ENCODE measurements around the gene PM20D2. TPM values are rescaled to one million over a fixed set of nuclear protein-coding genes. Genes with fewer than 3 reads are reported as not detected.

The PM20D2 gene
- total and polyA plus RNA-seq, 7 donors = 4.2 to 48.5 (median 20.3) TPM

DNA sequence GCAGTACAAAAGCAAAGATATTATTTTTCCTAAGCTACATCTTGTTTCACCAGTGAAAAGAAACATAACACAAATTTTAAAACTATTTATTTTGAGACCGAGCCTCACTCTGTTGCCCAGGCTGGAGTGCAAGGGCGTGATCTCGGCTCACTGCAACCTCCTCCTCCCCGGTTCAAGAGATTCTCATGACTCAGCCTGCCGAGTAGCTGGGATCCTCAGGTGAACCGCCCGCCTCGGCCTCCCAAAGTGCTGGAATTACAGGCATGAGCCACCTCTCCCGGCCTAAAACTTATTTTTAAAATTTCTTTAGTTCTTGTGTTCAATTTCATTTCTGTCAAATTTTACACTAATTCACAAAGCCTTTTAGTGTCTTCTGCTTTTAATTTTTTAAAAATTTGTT lies 33.9 kb upstream of the PM20D2 start:
- intact Hi-C loops (cut with DNase I) = no loop called here

DNA sequence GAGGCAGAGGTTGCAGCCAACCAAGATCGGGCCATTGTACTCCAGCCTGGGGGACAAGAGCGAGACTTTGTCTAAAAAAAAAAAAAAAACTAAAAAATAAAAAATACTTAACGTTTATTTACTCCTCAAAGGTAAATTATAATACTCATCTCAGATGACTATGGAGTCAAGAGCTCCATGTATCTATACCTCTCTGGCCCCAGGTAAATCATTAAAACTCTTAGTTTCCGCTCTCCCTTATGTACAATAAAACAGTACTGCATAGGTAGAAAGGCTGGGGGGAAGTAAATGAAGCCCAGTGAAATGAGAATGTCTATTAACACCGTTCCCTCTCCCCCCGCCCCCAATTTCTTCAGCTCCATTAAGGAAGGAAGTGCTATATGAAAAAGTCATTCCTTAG lies 29.2 kb upstream of the PM20D2 start:
- no peaks in the 10 kb centered on the region for H3K9me3 ChIP-seq
- H3K4me3 ChIP-seq = peak overlapping the region in 3 of 4 donors; percentile 73 to 79 (median 78)
- no peak overlapping the region for H3K27ac ChIP-seq
- TF ChIP-seq POLR2A (IDR thresholded peaks at IDR 0.05) (no peak), POLR2AphosphoS5 (IDR thresholded peaks at IDR 0.05) (no peak), EP300 (IDR thresholded peaks at IDR 0.05) (no peak)
- TF ChIP-seq, protein P1, sequence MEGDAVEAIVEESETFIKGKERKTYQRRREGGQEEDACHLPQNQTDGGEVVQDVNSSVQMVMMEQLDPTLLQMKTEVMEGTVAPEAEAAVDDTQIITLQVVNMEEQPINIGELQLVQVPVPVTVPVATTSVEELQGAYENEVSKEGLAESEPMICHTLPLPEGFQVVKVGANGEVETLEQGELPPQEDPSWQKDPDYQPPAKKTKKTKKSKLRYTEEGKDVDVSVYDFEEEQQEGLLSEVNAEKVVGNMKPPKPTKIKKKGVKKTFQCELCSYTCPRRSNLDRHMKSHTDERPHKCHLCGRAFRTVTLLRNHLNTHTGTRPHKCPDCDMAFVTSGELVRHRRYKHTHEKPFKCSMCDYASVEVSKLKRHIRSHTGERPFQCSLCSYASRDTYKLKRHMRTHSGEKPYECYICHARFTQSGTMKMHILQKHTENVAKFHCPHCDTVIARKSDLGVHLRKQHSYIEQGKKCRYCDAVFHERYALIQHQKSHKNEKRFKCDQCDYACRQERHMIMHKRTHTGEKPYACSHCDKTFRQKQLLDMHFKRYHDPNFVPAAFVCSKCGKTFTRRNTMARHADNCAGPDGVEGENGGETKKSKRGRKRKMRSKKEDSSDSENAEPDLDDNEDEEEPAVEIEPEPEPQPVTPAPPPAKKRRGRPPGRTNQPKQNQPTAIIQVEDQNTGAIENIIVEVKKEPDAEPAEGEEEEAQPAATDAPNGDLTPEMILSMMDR (IDR thresholded peaks at IDR 0.05) = no peak
- WGBS, 2 donors = 52 to 66% methylated on average over 6 of the region's 6 CpGs
- H3K4me1 ChIP-seq = peaks cover 0 to 19% (median 9%) of the 10 kb centered on the region in 4 donors
- no peak for DNase-seq
- H3K36me3 ChIP-seq = no peaks in the 10 kb centered on the region
- H3K27me3 ChIP-seq = no peaks in the 10 kb centered on the region
- intact Hi-C loops (cut with DNase I) = loop anchor here (2.0 to 5.0 kb wide), 3 partner anchors 34 to 134 kb away; no protein-coding TSS in a partner anchor

More for the DNA sequence above, 33.9 kb upstream of the PM20D2 start:
- no peaks in the 10 kb centered on the region for H3K27me3 ChIP-seq
- no peak for DNase-seq
- peaks cover 0 to 6% (median 3%) of the 10 kb centered on the region in 4 donors for H3K4me1 ChIP-seq
- no peaks in the 10 kb centered on the region for H3K36me3 ChIP-seq
- 96 to 98% methylated on average over 9 of the region's 9 CpGs for WGBS, 2 donors
- no peak for TF ChIP-seq EP300 (IDR thresholded peaks at IDR 0.05)
- TF ChIP-seq, protein P1 (IDR thresholded peaks at IDR 0.05) = no peak
- no peak for TF ChIP-seq POLR2AphosphoS5 (IDR thresholded peaks at IDR 0.05)
- TF ChIP-seq POLR2A (IDR thresholded peaks at IDR 0.05) = no peak
- no peaks in the 10 kb centered on the region for H3K9me3 ChIP-seq
- H3K27ac ChIP-seq = no peak overlapping the region
- no peak overlapping the region for H3K4me3 ChIP-seq

DNA sequence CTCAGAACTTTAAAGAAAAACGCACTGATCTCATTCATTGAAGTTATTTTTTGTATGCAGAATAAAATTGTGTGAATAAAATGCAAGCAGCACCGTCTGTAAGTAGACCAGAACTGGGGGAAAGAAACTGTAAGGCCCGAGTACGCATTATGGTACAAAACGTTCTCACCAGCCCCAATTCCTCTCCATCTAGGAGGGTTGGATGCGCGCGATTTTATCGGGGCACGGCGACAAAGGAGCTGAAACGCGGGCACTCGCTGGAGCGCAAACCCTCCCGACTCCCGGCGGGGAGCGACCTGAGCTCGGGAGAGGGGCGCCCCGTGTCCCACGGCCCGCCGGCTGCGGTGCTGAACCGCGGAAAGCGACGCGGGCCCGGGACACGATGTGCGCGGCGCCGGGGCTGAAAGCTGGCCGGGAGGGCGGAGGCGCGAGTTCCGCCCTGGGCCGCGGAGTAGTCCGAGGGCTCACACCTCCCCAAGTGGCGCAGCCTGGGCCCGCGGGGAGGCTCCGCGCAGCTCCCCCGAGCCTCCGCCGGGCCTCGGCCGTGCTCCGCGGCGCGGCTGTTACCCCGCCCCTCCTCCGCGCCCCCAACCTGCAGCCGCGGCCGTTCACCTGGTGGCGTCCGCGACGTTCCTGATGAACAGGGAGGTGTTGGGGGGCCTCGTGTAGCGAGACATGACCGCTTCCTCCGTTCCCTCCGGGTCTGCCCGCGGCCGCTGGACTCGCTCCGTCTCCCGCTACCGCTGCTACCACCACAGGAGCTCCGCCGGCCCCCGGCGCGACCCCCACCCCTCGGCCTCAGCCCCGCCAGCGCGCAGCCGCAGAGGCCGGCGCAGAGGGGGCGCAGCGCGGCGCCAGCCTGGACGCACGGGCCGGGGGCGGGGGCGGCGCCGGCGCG lies 28.4 kb upstream of the PM20D2 start, which contains the start of gene SRSF12:
Gene SRSF12, minus strand, starts transcription at position 861 of the 898 bp plus-strand sequence. Its CDS starts 184 bp downstream, at position 677.
- Histone ChIP-seq H3K4me3 (peak within 1 kb of the TSS; percentile 55 to 79 (median 76)), H3K4me1 (peaks cover 0 to 19% (median 9%) of the 10 kb centered on the region in 4 donors), H3K27ac (peak within 1 kb of the TSS; percentile 62 to 80 (median 70)), H3K36me3 (no peaks in the 10 kb centered on the region), H3K27me3 (no peaks in the 10 kb centered on the region), H3K9me3 (no peaks in the 10 kb centered on the region)
- no peak for TF ChIP-seq EP300 (IDR thresholded peaks at IDR 0.05)
- TF ChIP-seq, protein P1 (IDR thresholded peaks at IDR 0.05) = peak in 1 of 4 experiments; percentile 7
- peak in 1 of 4 donors; percentile 5 for TF ChIP-seq POLR2AphosphoS5 (IDR thresholded peaks at IDR 0.05)
- intact Hi-C loops (cut with DNase I) = loop anchor here (2.0 to 5.0 kb wide), 3 partner anchors 35 to 135 kb away; no protein-coding TSS in a partner anchor
- 1% methylated on average over 106 of the region's 106 CpGs for WGBS, 2 donors
- no peak for DNase-seq

DNA sequence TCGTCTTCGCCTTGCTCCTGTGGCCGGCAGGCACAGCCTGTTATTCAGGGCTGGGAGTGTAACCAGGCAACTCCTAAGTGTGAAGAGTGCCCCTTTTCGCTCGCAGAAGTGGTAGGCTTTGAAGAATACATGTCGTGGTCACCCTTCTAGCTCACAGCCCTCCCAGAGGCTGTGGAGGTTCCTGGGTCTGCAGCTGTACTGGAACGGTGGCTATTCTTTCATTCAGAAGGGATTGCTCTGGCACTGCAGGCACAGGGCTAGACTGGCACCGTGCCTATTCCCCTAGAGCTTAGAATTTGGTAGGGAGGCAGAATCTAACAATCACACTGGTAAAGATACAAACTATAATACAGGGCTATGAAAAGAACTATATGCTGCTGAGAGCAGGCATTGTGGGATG lies 26.9 kb upstream of the PM20D2 start:
- intact Hi-C loops (cut with DNase I) = loop anchor here (5.0 kb wide), 2 partner anchors 43 to 137 kb away; no protein-coding TSS in a partner anchor
- H3K27ac ChIP-seq = peak overlapping the region in 3 of 4 donors; percentile 4 to 80 (median 68)

DNA sequence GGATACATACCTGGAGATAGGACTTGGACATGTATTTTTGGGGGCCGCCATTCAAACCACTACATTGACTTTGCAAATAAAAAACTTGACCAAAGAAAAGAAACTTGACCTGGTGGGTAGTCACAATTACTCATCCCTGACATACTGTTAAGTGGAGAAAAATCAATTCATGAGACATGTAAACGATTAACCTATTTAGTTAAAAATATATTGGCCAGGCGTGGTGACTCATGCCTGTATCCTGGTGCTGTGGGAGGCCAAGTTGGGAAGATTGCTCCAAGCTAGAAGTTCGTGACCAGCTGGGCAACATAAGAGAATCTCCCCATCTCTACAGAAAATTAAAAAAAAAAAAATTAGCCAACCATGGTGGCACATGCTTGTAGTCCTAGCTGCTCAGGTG lies 25.5 kb upstream of the PM20D2 start:
- H3K4me1 ChIP-seq = peaks cover 0 to 19% (median 9%) of the 10 kb centered on the region in 4 donors
- WGBS, 2 donors = 66 to 86% methylated on average over 4 of the region's 4 CpGs
- H3K4me3 ChIP-seq = no peak overlapping the region
- no peaks in the 10 kb centered on the region for H3K27me3 ChIP-seq
- H3K27ac ChIP-seq = no peak overlapping the region
- TF ChIP-seq EP300 (IDR thresholded peaks at IDR 0.05) (no peak), POLR2AphosphoS5 (IDR thresholded peaks at IDR 0.05) (no peak), POLR2A (IDR thresholded peaks at IDR 0.05) (no peak)
- TF ChIP-seq, protein P1 (IDR thresholded peaks at IDR 0.05) = no peak
- DNase-seq = no peak
- H3K9me3 ChIP-seq = no peaks in the 10 kb centered on the region
- intact Hi-C loops (cut with DNase I) = loop anchor here (5.0 kb wide), 2 partner anchors 232 to 252 kb away; partner anchors contain the start of gene UBE2J1
- no peaks in the 10 kb centered on the region for H3K36me3 ChIP-seq

More for the DNA sequence above, 26.9 kb upstream of the PM20D2 start:
- Histone ChIP-seq H3K4me1 (peaks cover 0 to 19% (median 9%) of the 10 kb centered on the region in 4 donors), H3K4me3 (no peak overlapping the region), H3K36me3 (no peaks in the 10 kb centered on the region), H3K27me3 (no peaks in the 10 kb centered on the region), H3K9me3 (no peaks in the 10 kb centered on the region)
- no peak for TF ChIP-seq POLR2A (IDR thresholded peaks at IDR 0.05)
- DNase-seq = no peak
- 88 to 89% methylated on average over 8 of the region's 8 CpGs for WGBS, 2 donors

All from sigmoid colon (tissue), 7 donors.